Nephron (organoid): ENCODE measurements around the gene VWA8.
"Not testable (repeated sequence)": the region's sequence is repeated elsewhere in the genome, so short reads cannot be mapped to it uniquely, and the experiment has no call there.

Experiments used
- H3K27ac Mint-ChIP-seq, 3 experiments: 2 replicates each; pipeline ENCODE4 v1.8.0; 2020; ENCODE audit warnings: mixed read lengths in 3 of 3, mild to moderate bottlenecking in 2 of 3, moderate library complexity in 1 of 3
- H3K27me3 Mint-ChIP-seq: 2 replicates; pipeline ENCODE4 v1.8.0; 2021; ENCODE audit warnings: low read depth, mild to moderate bottlenecking, moderate library complexity, mixed read lengths
- H3K36me3 Mint-ChIP-seq: 2 replicates; pipeline ENCODE4 v1.8.0; 2020; ENCODE audit warnings: low read depth, mixed read lengths
- H3K4me1 Mint-ChIP-seq: 2 replicates; pipeline ENCODE4 v1.8.0; 2020; ENCODE audit warnings: mixed read lengths
- H3K4me3 Mint-ChIP-seq, 3 experiments: 2 replicates each; pipeline ENCODE4 v1.8.0; 2020; ENCODE audit warnings: mild to moderate bottlenecking in 3 of 3, mixed read lengths in 3 of 3, moderate library complexity in 2 of 3
- H3K9me3 Mint-ChIP-seq: 2 replicates; pipeline ENCODE4 v1.8.0; 2020; ENCODE audit warnings: mixed read lengths
- TF ChIP-seq, protein P1 (sequence below), 3 experiments: fragments of 200-600 bp; sonication (generic); IDR thresholded peaks; one replicate each; pipeline ENCODE4 v1.5.0; 2021; ENCODE audit warnings: antibody characterized with exemption in 3 of 3; ENCODE audit not compliant: unreplicated experiment in 3 of 3

The VWA8 gene

GRCh38 chr13:41578371-41578770, 382.5 kb downstream of the VWA8 start:
- Mint-ChIP-seq H3K9me3 (peaks cover 8% of the 10 kb centered on the region), H3K4me1 (peaks cover 6% of the 10 kb centered on the region), H3K4me3 (no peak overlapping the region), H3K27me3 (no peaks in the 10 kb centered on the region), H3K27ac (no peak overlapping the region), H3K36me3 (peaks cover 50% of the 10 kb centered on the region)
- TF ChIP-seq, protein P1, sequence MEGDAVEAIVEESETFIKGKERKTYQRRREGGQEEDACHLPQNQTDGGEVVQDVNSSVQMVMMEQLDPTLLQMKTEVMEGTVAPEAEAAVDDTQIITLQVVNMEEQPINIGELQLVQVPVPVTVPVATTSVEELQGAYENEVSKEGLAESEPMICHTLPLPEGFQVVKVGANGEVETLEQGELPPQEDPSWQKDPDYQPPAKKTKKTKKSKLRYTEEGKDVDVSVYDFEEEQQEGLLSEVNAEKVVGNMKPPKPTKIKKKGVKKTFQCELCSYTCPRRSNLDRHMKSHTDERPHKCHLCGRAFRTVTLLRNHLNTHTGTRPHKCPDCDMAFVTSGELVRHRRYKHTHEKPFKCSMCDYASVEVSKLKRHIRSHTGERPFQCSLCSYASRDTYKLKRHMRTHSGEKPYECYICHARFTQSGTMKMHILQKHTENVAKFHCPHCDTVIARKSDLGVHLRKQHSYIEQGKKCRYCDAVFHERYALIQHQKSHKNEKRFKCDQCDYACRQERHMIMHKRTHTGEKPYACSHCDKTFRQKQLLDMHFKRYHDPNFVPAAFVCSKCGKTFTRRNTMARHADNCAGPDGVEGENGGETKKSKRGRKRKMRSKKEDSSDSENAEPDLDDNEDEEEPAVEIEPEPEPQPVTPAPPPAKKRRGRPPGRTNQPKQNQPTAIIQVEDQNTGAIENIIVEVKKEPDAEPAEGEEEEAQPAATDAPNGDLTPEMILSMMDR (IDR thresholded peaks at IDR 0.05; ENCODE audit: unreplicated experiment in 3 of 3), result no peak

DNA sequence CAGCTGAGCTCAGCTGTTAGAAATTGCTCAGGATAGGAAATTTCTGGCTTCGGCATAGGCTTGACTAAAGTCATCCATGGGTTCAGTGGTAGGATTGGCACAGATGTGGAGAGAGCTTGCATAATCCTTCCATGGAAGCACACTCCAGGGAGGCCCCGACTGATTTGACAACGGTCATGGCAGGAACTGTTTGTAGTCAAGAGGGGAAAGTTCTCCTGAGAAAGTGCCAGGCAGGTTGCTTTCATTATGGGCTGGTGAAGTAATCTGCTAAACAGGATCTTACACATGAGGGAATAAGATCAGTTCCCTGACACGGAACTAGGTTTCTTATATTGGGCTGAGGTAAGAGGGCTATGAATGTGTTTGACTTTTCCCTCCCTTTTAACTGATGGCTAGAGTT, 383.5 kb downstream of the VWA8 start:
- no peak overlapping the region for H3K27ac Mint-ChIP-seq
- TF ChIP-seq, protein P1 (IDR thresholded peaks at IDR 0.05; ENCODE audit: unreplicated experiment in 3 of 3), result no peak
- H3K27me3 Mint-ChIP-seq, result no peaks in the 10 kb centered on the region
- peaks cover 43% of the 10 kb centered on the region for H3K36me3 Mint-ChIP-seq
- H3K9me3 Mint-ChIP-seq, result peaks cover 5% of the 10 kb centered on the region
- no peak overlapping the region for H3K4me3 Mint-ChIP-seq
- peaks cover 6% of the 10 kb centered on the region for H3K4me1 Mint-ChIP-seq

- H3K27ac Mint-ChIP-seq, H3K4me3 Mint-ChIP-seq, H3K9me3 Mint-ChIP-seq, H3K27me3 Mint-ChIP-seq, H3K4me1 Mint-ChIP-seq: not testable (repeated sequence)
- H3K36me3 Mint-ChIP-seq, result peaks cover 49% of the 10 kb centered on the region
Measured at GRCh38 chr13:41573640-41574039, 387.3 kb downstream of the VWA8 start.

DNA sequence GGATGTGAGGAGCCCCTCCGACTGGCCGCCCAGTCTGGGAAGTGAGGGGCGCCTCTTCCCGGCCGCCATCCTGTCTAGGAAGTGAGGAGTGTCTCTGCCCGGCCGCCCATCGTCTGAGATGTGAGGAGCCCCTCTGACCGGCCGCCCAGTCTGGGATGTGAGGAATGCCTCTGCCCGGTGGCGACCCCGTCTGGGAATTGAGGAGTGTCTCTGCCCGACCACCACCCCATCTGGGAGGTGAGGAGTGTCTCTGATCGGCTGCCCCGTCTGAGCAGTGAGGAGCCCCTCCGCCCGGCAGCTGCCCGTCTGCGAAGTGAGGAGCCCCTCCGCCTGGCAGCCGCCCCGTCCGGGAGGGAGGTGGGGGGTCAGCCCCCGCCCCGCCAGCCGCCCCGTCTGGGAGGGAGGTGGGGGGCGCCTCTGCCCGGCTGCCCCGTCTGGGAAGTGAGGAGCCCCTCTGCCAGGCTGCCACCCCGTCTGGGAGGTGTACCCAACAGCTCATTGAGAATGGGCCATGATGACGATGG, 389.0 kb downstream of the VWA8 start:
- H3K27ac Mint-ChIP-seq, H3K27me3 Mint-ChIP-seq, H3K9me3 Mint-ChIP-seq, H3K4me3 Mint-ChIP-seq: not testable (repeated sequence)
- Mint-ChIP-seq H3K4me1 (peaks cover 11% of the 10 kb centered on the region), H3K36me3 (peaks cover 55% of the 10 kb centered on the region)

GRCh38 chr13:41568972-41569351, 391.9 kb downstream of the VWA8 start:
- Mint-ChIP-seq H3K36me3 (peaks cover 35% of the 10 kb centered on the region), H3K27me3 (no peaks in the 10 kb centered on the region), H3K4me3 (no peak overlapping the region), H3K27ac (peak overlapping the region in 2 of 3 experiments; percentile 8 to 74), H3K4me1 (peaks cover 30% of the 10 kb centered on the region), H3K9me3 (no peaks in the 10 kb centered on the region)
- TF ChIP-seq, protein P1 (IDR thresholded peaks at IDR 0.05; ENCODE audit: unreplicated experiment in 3 of 3), result no peak

GRCh38 chr13:41568143-41568971, 392.6 kb downstream of the VWA8 start:
- Mint-ChIP-seq H3K27ac (peak overlapping the region in 1 of 3 experiments; percentile 74), H3K27me3 (no peaks in the 10 kb centered on the region)
- TF ChIP-seq, protein P1 (IDR thresholded peaks at IDR 0.05; ENCODE audit: unreplicated experiment in 3 of 3), result no peak

GRCh38 chr13:41567363-41567762, 393.5 kb downstream of the VWA8 start:
- Mint-ChIP-seq H3K36me3 (peaks cover 34% of the 10 kb centered on the region), H3K4me1 (peaks cover 46% of the 10 kb centered on the region), H3K9me3 (no peaks in the 10 kb centered on the region), H3K27ac (no peak overlapping the region), H3K27me3 (no peaks in the 10 kb centered on the region), H3K4me3 (no peak overlapping the region)
- TF ChIP-seq, protein P1 (IDR thresholded peaks at IDR 0.05; ENCODE audit: unreplicated experiment in 3 of 3), result no peak

More at GRCh38 chr13:41568143-41568971, 392.6 kb downstream of the VWA8 start:
- Mint-ChIP-seq H3K9me3 (no peaks in the 10 kb centered on the region), H3K4me3 (no peak overlapping the region), H3K4me1 (peaks cover 36% of the 10 kb centered on the region), H3K36me3 (peaks cover 35% of the 10 kb centered on the region)
